Measurements from ENCODE around the gene CTTN.

DNA sequence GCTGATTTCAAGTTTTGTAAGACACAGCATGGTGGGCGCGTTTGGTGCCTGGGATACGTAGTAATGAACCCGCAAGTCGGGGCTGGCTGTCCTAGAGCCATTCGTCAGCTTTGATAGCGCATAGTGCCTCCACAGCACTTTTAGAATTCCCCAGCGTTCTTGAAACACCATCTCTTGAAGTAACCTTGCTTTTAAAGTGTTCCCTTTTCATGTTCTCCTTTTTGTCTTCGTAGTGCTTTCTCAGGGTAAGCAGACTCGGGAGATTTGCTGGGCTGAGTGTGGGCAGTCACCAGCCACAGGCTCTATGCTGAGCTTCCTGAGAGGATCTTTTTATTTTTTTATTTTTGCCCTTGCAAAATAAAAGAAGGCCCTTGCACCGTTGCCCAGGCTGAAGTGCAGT is 39.6 kb upstream of the CTTN start:
- TF ChIP-seq, protein P1, sequence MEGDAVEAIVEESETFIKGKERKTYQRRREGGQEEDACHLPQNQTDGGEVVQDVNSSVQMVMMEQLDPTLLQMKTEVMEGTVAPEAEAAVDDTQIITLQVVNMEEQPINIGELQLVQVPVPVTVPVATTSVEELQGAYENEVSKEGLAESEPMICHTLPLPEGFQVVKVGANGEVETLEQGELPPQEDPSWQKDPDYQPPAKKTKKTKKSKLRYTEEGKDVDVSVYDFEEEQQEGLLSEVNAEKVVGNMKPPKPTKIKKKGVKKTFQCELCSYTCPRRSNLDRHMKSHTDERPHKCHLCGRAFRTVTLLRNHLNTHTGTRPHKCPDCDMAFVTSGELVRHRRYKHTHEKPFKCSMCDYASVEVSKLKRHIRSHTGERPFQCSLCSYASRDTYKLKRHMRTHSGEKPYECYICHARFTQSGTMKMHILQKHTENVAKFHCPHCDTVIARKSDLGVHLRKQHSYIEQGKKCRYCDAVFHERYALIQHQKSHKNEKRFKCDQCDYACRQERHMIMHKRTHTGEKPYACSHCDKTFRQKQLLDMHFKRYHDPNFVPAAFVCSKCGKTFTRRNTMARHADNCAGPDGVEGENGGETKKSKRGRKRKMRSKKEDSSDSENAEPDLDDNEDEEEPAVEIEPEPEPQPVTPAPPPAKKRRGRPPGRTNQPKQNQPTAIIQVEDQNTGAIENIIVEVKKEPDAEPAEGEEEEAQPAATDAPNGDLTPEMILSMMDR (IDR thresholded peaks at IDR 0.05; ENCODE audit: insufficient read depth, low read length), result no peak
- no peak for TF ChIP-seq GABPA (IDR thresholded peaks at IDR 0.05; ENCODE audit: low read depth)
- no peak for TF ChIP-seq POLR2AphosphoS5 (IDR thresholded peaks at IDR 0.05; ENCODE audit: low read depth)

All from HL-60 (cell line).